GM18499 (cell line): ENCODE results near the gene PRSS56.
"Not testable (repeated sequence)": the region's sequence is repeated elsewhere in the genome, so short reads cannot be mapped to it uniquely, and the experiment has no call there.

Experiments
- ATAC-seq: cut with Tn5 transposase; IDR thresholded peaks from one replicate; pipeline ENCODE4 v1.9.1; 2021; ENCODE audit warnings: moderate number of reproducible peaks; ENCODE audit not compliant: insufficient read depth, unreplicated experiment

PRSS56 gene

GRCh38 chr2:232563580-232563979 lies 43.4 kb downstream of the PRSS56 start:
- no peak for ATAC-seq

GRCh38 chr2:232567721-232568120 lies 47.5 kb downstream of the PRSS56 start:
- ATAC-seq = no peak

GRCh38 chr2:232568161-232568560 lies 48.0 kb downstream of the PRSS56 start:
- no peak for ATAC-seq

- no peak for ATAC-seq
These were observed 49.4 kb downstream of the PRSS56 start for GRCh38 chr2:232569541-232569940.

GRCh38 chr2:232570481-232570880 lies 50.3 kb downstream of the PRSS56 start:
- ATAC-seq = not testable (repeated sequence)

GRCh38 chr2:232571026-232571474 lies 50.9 kb downstream of the PRSS56 start:
- ATAC-seq = no peak

GRCh38 chr2:232573042-232573441 lies 52.9 kb downstream of the PRSS56 start:
- no peak for ATAC-seq

GRCh38 chr2:232573771-232574435 lies 53.7 kb downstream of the PRSS56 start:
- no peak for ATAC-seq

GRCh38 chr2:232574674-232575403 lies 54.7 kb downstream of the PRSS56 start:
- ATAC-seq = no peak
